ENCODE measurements around the gene GALNT15.

The GALNT15 gene

DNA sequence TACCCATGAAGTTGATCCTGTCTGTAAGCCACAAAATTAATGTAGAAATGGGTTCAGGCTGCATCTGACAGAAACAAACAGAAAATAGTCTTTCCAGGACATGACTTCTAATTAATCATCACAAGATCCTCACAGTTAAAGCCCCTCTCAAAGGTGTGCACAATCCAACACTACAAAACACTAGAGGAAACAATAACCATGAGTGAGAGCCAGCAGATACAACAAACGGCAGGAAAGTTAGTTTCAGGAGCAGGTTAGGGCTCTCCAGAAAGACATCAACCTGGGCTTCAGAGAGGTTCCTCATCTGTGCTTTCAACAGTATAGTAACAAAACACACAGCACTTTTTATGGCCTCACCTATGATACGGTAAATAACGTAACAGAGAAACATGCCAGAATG lies 47.5 kb downstream of the GALNT15 start:
- Histone ChIP-seq H2AFZ (ENCODE audit: low read depth, low read length) (no peak overlapping the region), H2BK12ac (ENCODE audit: low read length in 2 of 2) (no peak overlapping the region), H2BK15ac (ENCODE audit: low read depth, poor library complexity, severe bottlenecking) (no peak overlapping the region), H3K4me3 (ENCODE audit: insufficient read depth in 1 of 2, low read depth in 1 of 2, low read length in 2 of 2) (no peak overlapping the region), H3K27ac (ENCODE audit: low read length, poor library complexity, severe bottlenecking) (no peak overlapping the region), H3K4ac (ENCODE audit: low read depth in 1 of 2, low read length in 2 of 2) (no peak overlapping the region), H2AK5ac (ENCODE audit: low read length, severe bottlenecking) (no peak overlapping the region), H3K27me3 (ENCODE audit: control insufficient read depth in 1 of 2, insufficient read depth in 1 of 2, low read length in 2 of 2) (no peaks in the 10 kb centered on the region), H4K91ac (ENCODE audit: low read length) (no peak overlapping the region), H3K79me1 (replicated peaks; ENCODE audit: low read length, poor library complexity, severe bottlenecking) (no peaks in the 10 kb centered on the region), H2BK120ac (ENCODE audit: low read depth, low read length) (no peak overlapping the region), H3K23ac (ENCODE audit: low read length in 2 of 2) (no peak overlapping the region), H3K4me2 (ENCODE audit: low read length, poor library complexity, severe bottlenecking) (no peak overlapping the region), H3K18ac (ENCODE audit: low read depth in 1 of 2, low read length in 2 of 2) (no peak overlapping the region), H3K14ac (ENCODE audit: low read length in 2 of 2) (no peak overlapping the region), H3K4me1 (ENCODE audit: control insufficient read depth, insufficient read depth, low read depth, low read length) (no peaks in the 10 kb centered on the region), H3K9me3 (ENCODE audit: control insufficient read depth, low read length) (peaks cover 6% of the 10 kb centered on the region), H2BK5ac (ENCODE audit: low read depth, low read length, poor library complexity, severe bottlenecking) (no peak overlapping the region), H3K9ac (ENCODE audit: low read length) (no peak overlapping the region), H4K8ac (ENCODE audit: low read length) (no peak overlapping the region), H3K36me3 (ENCODE audit: control insufficient read depth in 1 of 2, insufficient read depth in 2 of 2, low read depth in 1 of 2, low read length in 2 of 2) (peaks cover 2 to 95% of the 10 kb centered on the region in 2 experiments)
- WGBS, result 95% methylated on average over 2 of the region's 3 CpGs
- no peak for DNase-seq

DNA sequence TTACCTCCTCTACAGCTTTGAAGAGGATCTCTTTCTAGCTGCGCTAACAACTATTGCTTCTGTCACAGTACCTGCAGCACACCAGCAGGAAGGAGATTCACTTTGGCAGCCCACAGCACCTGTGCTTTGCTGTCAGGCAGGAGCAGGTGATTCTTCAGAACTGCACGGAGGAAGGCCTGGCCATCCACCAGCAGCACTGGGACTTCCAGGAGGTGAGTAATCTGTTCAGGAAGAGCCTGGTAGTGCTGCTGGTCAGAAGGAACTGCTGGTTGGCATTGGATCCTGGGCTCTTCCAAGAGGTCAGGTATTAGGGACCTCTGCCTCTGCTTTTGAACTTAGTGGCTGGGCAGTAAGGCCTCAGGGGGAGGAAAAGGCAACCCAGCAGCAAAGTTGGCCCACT lies 48.1 kb downstream of the GALNT15 start:
- H3K23ac ChIP-seq (ENCODE audit: low read length in 2 of 2), result no peak overlapping the region
- no peak overlapping the region for H2BK12ac ChIP-seq (ENCODE audit: low read length in 2 of 2)
- peaks cover 6% of the 10 kb centered on the region for H3K9me3 ChIP-seq (ENCODE audit: control insufficient read depth, low read length)
- H3K18ac ChIP-seq (ENCODE audit: low read depth in 1 of 2, low read length in 2 of 2), result no peak overlapping the region
- no peak overlapping the region for H2BK5ac ChIP-seq (ENCODE audit: low read depth, low read length, poor library complexity, severe bottlenecking)
- no peak overlapping the region for H4K91ac ChIP-seq (ENCODE audit: low read length)
- no peak overlapping the region for H2AFZ ChIP-seq (ENCODE audit: low read depth, low read length)
- no peak overlapping the region for H4K8ac ChIP-seq (ENCODE audit: low read length)
- no peak overlapping the region for H3K4me2 ChIP-seq (ENCODE audit: low read length, poor library complexity, severe bottlenecking)
- H3K27me3 ChIP-seq (ENCODE audit: control insufficient read depth in 1 of 2, insufficient read depth in 1 of 2, low read length in 2 of 2), result no peaks in the 10 kb centered on the region
- no peak overlapping the region for H2AK5ac ChIP-seq (ENCODE audit: low read length, severe bottlenecking)
- no peak overlapping the region for H3K27ac ChIP-seq (ENCODE audit: low read length, poor library complexity, severe bottlenecking)
- H2BK15ac ChIP-seq (ENCODE audit: low read depth, poor library complexity, severe bottlenecking), result no peak overlapping the region
- no peaks in the 10 kb centered on the region for H3K4me1 ChIP-seq (ENCODE audit: control insufficient read depth, insufficient read depth, low read depth, low read length)
- H3K4ac ChIP-seq (ENCODE audit: low read depth in 1 of 2, low read length in 2 of 2), result no peak overlapping the region
- H3K36me3 ChIP-seq (ENCODE audit: control insufficient read depth in 1 of 2, insufficient read depth in 2 of 2, low read depth in 1 of 2, low read length in 2 of 2), result peaks cover 2 to 95% of the 10 kb centered on the region in 2 experiments
- H3K14ac ChIP-seq (ENCODE audit: low read length in 2 of 2), result no peak overlapping the region
- no peak overlapping the region for H3K4me3 ChIP-seq (ENCODE audit: insufficient read depth in 1 of 2, low read depth in 1 of 2, low read length in 2 of 2)
- no peaks in the 10 kb centered on the region for H3K79me1 ChIP-seq (replicated peaks; ENCODE audit: low read length, poor library complexity, severe bottlenecking)
- no peak overlapping the region for H2BK120ac ChIP-seq (ENCODE audit: low read depth, low read length)
- no peak overlapping the region for H3K9ac ChIP-seq (ENCODE audit: low read length)
- DNase-seq, result no peak
- 94% methylated on average over 2 of the region's 2 CpGs for WGBS

DNA sequence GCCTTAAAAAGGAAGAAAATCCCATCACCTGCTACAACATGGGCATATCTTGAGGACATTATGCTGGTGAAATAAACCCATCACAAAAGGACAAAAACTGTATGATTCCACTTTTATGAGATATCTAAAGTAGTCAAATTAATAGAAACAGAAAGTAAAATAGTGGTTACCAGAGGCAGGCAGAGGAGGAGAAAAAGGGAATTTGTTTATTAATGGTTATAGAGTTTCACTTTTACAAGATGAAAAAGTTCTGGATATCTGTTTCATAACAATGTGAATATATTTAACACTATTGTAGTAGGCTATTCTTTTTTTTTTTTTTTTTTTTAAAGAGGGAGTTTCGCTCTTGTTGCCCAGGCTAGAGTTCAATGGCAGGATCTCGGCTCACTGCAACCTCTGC lies 49.8 kb downstream of the GALNT15 start:
- Histone ChIP-seq H3K36me3 (ENCODE audit: control insufficient read depth in 1 of 2, insufficient read depth in 2 of 2, low read depth in 1 of 2, low read length in 2 of 2) (peaks cover 2 to 96% of the 10 kb centered on the region in 2 experiments), H2AFZ (ENCODE audit: low read depth, low read length) (no peak overlapping the region), H3K4me2 (ENCODE audit: low read length, poor library complexity, severe bottlenecking) (no peak overlapping the region), H3K23ac (ENCODE audit: low read length in 2 of 2) (no peak overlapping the region), H2AK5ac (ENCODE audit: low read length, severe bottlenecking) (no peak overlapping the region), H3K79me1 (replicated peaks; ENCODE audit: low read length, poor library complexity, severe bottlenecking) (no peaks in the 10 kb centered on the region), H4K91ac (ENCODE audit: low read length) (no peak overlapping the region), H3K14ac (ENCODE audit: low read length in 2 of 2) (no peak overlapping the region), H3K9me3 (ENCODE audit: control insufficient read depth, low read length) (peaks cover 6% of the 10 kb centered on the region), H3K4me1 (ENCODE audit: control insufficient read depth, insufficient read depth, low read depth, low read length) (no peaks in the 10 kb centered on the region), H4K8ac (ENCODE audit: low read length) (no peak overlapping the region), H3K4me3 (ENCODE audit: insufficient read depth in 1 of 2, low read depth in 1 of 2, low read length in 2 of 2) (no peak overlapping the region), H3K9ac (ENCODE audit: low read length) (no peak overlapping the region), H3K4ac (ENCODE audit: low read depth in 1 of 2, low read length in 2 of 2) (no peak overlapping the region), H2BK12ac (ENCODE audit: low read length in 2 of 2) (no peak overlapping the region), H3K27ac (ENCODE audit: low read length, poor library complexity, severe bottlenecking) (no peak overlapping the region), H2BK120ac (ENCODE audit: low read depth, low read length) (no peak overlapping the region), H3K18ac (ENCODE audit: low read depth in 1 of 2, low read length in 2 of 2) (no peak overlapping the region), H3K27me3 (ENCODE audit: control insufficient read depth in 1 of 2, insufficient read depth in 1 of 2, low read length in 2 of 2) (no peaks in the 10 kb centered on the region), H2BK15ac (ENCODE audit: low read depth, poor library complexity, severe bottlenecking) (no peak overlapping the region), H2BK5ac (ENCODE audit: low read depth, low read length, poor library complexity, severe bottlenecking) (no peak overlapping the region)
- WGBS, result 100% methylated on average over 2 of the region's 2 CpGs
- no peak for DNase-seq

DNA sequence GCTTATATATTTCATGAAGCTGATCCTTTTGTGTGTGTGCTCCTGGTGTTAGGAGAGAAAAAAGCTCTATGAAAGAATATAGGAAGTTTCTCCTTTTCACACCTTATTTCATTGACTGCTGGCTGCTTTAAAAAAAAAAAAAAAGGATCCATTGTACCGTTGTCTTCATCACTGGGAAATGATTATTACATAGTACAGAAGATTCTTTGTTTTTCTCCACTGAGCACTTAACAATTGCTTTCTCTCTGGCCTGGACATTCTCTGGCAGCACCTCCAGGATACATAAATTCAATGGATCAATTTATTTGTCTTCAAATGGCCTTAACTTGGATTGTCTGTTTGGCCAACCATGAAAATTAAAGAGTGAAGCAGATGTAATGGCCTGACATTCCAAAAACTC lies 53.1 kb downstream of the GALNT15 start:
- Histone ChIP-seq H3K18ac (ENCODE audit: low read depth in 1 of 2, low read length in 2 of 2) (no peak overlapping the region), H4K8ac (ENCODE audit: low read length) (no peak overlapping the region), H3K79me1 (replicated peaks; ENCODE audit: low read length, poor library complexity, severe bottlenecking) (no peaks in the 10 kb centered on the region), H3K4ac (ENCODE audit: low read depth in 1 of 2, low read length in 2 of 2) (no peak overlapping the region), H3K9me3 (ENCODE audit: control insufficient read depth, low read length) (no peaks in the 10 kb centered on the region), H2BK15ac (ENCODE audit: low read depth, poor library complexity, severe bottlenecking) (no peak overlapping the region), H3K4me2 (ENCODE audit: low read length, poor library complexity, severe bottlenecking) (no peak overlapping the region), H3K23ac (ENCODE audit: low read length in 2 of 2) (no peak overlapping the region), H3K14ac (ENCODE audit: low read length in 2 of 2) (no peak overlapping the region), H2BK5ac (ENCODE audit: low read depth, low read length, poor library complexity, severe bottlenecking) (no peak overlapping the region), H2AK5ac (ENCODE audit: low read length, severe bottlenecking) (no peak overlapping the region), H3K36me3 (ENCODE audit: control insufficient read depth in 1 of 2, insufficient read depth in 2 of 2, low read depth in 1 of 2, low read length in 2 of 2) (peaks cover 0 to 75% of the 10 kb centered on the region in 2 experiments), H3K27ac (ENCODE audit: low read length, poor library complexity, severe bottlenecking) (no peak overlapping the region), H3K4me1 (ENCODE audit: control insufficient read depth, insufficient read depth, low read depth, low read length) (no peaks in the 10 kb centered on the region), H2AFZ (ENCODE audit: low read depth, low read length) (no peak overlapping the region), H3K27me3 (ENCODE audit: control insufficient read depth in 1 of 2, insufficient read depth in 1 of 2, low read length in 2 of 2) (no peaks in the 10 kb centered on the region), H3K4me3 (ENCODE audit: insufficient read depth in 1 of 2, low read depth in 1 of 2, low read length in 2 of 2) (no peak overlapping the region), H2BK12ac (ENCODE audit: low read length in 2 of 2) (no peak overlapping the region), H3K9ac (ENCODE audit: low read length) (no peak overlapping the region), H2BK120ac (ENCODE audit: low read depth, low read length) (no peak overlapping the region), H4K91ac (ENCODE audit: low read length) (no peak overlapping the region)
- WGBS, result no CpG with 5 or more reads among the region's 1 CpG
- DNase-seq, result no peak

Measured in mesenchymal stem cell (in vitro differentiated cells and primary cell).